K562 (cell line): ENCODE data around the gene FSCN2. TPM values are rescaled to one million over a fixed set of nuclear protein-coding genes. Genes with fewer than 3 reads are reported as not detected.

ENCODE experiments used
- ZBTB34 ChIP-seq: fragments of 250-450 bp; sonication (Bioruptor Pico); IDR thresholded peaks from 2 replicates; pipeline ENCODE4 v1.8.0; 2021; ENCODE audit warnings: mild to moderate bottlenecking, moderate library complexity
- polyA plus RNA-seq, 8 experiments: library from polyadenylated mRNA; depleted of rRNA in 4 of 8; stranded (reverse) in 5 of 8; unstranded in 3 of 8; fragments of >200 nt; fragmentation: Nextera tagmentation in 2 of 8; fragmentation: Illumina TruSeq in 1 of 8; extraction: Ambion mirVana in 2 of 8; extraction: Trizol in 1 of 8; gene quantifications; 2 replicates each; pipeline versions ENCODE4 v1.2.1 to v1.2.3, GENCODE V29; 2011 to 2014; ENCODE audit warnings: inconsistent platforms in 1 of 8, missing spikeins in 1 of 8
- small RNA-seq: library from RNA; depleted of rRNA; stranded (forward); fragments of <200 nt; gene quantifications from one replicate; pipeline ENCODE3, GENCODE V24; 2014
- total RNA-seq, 7 experiments: library from RNA; depleted of rRNA in 6 of 7; stranded (reverse); fragments of >200 nt in 6 of 7; fragmentation: Illumina TruSeq in 2 of 7; extraction: Trizol in 2 of 7; gene quantifications; 2 replicates each; pipeline versions ENCODE4 v1.2.1 to v1.2.3, GENCODE V29; 2011 to 2021; ENCODE audit warnings: low replicate concordance in 1 of 7

The FSCN2 gene
- total and polyA plus RNA-seq, 9 of the 15 experiments (the other 6 are each of a cell fraction or from before 2014, with no cell fraction given), result 0.08 TPM; not detected in 8

GRCh38 chr17:81586096-81586495 lies 57.9 kb downstream of the FSCN2 start (continued):
- TF ChIP-seq ZBTB34, result no peak

Small RNA genes lying within 50 kb of the gene (small RNA-seq; reads per million reads assigned to genes)
- not detected for gene RF00019

Other genes with a start within 250 kb of the FSCN2 start
Only the 7 nearest of the 13 such genes appear.
- gene BAHCC1, start 132.9 kb upstream of the FSCN2 start, total RNA-seq (2014; rRNA removed), result 11.1 and 13.9 TPM in 2 replicates
- gene BAHCC1, start 132.9 kb upstream of the FSCN2 start, total RNA-seq (2014; rRNA removed; fragmentation: Illumina TruSeq; extraction: Trizol), result 2.1 and 2.6 TPM in 2 replicates
- 5.0 and 6.5 TPM in 2 replicates for gene BAHCC1, start 132.9 kb upstream of the FSCN2 start, total RNA-seq (2015; rRNA removed; fragmentation: Illumina TruSeq; extraction: Trizol)
- gene BAHCC1, start 132.9 kb upstream of the FSCN2 start, total RNA-seq (2021), result 20.8 and 26.9 TPM in 2 replicates
- gene BAHCC1, start 132.9 kb upstream of the FSCN2 start, polyA plus RNA-seq (2011; rRNA removed), result 4.4 and 11.8 TPM in 2 replicates
- gene BAHCC1, start 132.9 kb upstream of the FSCN2 start, polyA plus RNA-seq (2014; fragmentation: Illumina TruSeq; extraction: Trizol), result 5.5 and 6.8 TPM in 2 replicates
- gene BAHCC1, start 132.9 kb upstream of the FSCN2 start, polyA plus RNA-seq (2014; fragmentation: Nextera tagmentation; extraction: Ambion mirVana), result under 1 TPM; 0.14 to 0.24 TPM
- gene BAHCC1, start 132.9 kb upstream of the FSCN2 start, polyA plus RNA-seq (2014; rRNA removed), result 17.2 and 23.3 TPM in 2 replicates
- gene ACTG1, start 15.6 kb upstream of the FSCN2 start, total RNA-seq (2014; rRNA removed), result 1,572 and 2,328 TPM in 2 replicates
- 512 and 566 TPM in 2 replicates for gene ACTG1, start 15.6 kb upstream of the FSCN2 start, total RNA-seq (2014; rRNA removed; fragmentation: Illumina TruSeq; extraction: Trizol)
- 568 and 574 TPM in 2 replicates for gene ACTG1, start 15.6 kb upstream of the FSCN2 start, total RNA-seq (2015; rRNA removed; fragmentation: Illumina TruSeq; extraction: Trizol)
- gene ACTG1, start 15.6 kb upstream of the FSCN2 start, total RNA-seq (2021), result 1,775 and 1,801 TPM in 2 replicates
- gene ACTG1, start 15.6 kb upstream of the FSCN2 start, polyA plus RNA-seq (2011; rRNA removed), result 224 and 602 TPM in 2 replicates
- gene ACTG1, start 15.6 kb upstream of the FSCN2 start, polyA plus RNA-seq (2014; fragmentation: Illumina TruSeq; extraction: Trizol), result 990 and 2,987 TPM in 2 replicates
- 100 to 1,000 TPM; 259 to 386 TPM for gene ACTG1, start 15.6 kb upstream of the FSCN2 start, polyA plus RNA-seq (2014; fragmentation: Nextera tagmentation; extraction: Ambion mirVana)
- 831 and 1,109 TPM in 2 replicates for gene ACTG1, start 15.6 kb upstream of the FSCN2 start, polyA plus RNA-seq (2014; rRNA removed)
- 33.2 and 39.0 TPM in 2 replicates for gene FAAP100, start 24.0 kb downstream of the FSCN2 start, total RNA-seq (2014; rRNA removed)
- gene FAAP100, start 24.0 kb downstream of the FSCN2 start, total RNA-seq (2014; rRNA removed; fragmentation: Illumina TruSeq; extraction: Trizol), result 3.9 and 8.6 TPM in 2 replicates
- 18.9 and 20.9 TPM in 2 replicates for gene FAAP100, start 24.0 kb downstream of the FSCN2 start, total RNA-seq (2015; rRNA removed; fragmentation: Illumina TruSeq; extraction: Trizol)
- 51.2 and 52.5 TPM in 2 replicates for gene FAAP100, start 24.0 kb downstream of the FSCN2 start, total RNA-seq (2021)
- 12.6 and 15.2 TPM in 2 replicates for gene FAAP100, start 24.0 kb downstream of the FSCN2 start, polyA plus RNA-seq (2011; rRNA removed)
- gene FAAP100, start 24.0 kb downstream of the FSCN2 start, polyA plus RNA-seq (2014; fragmentation: Illumina TruSeq; extraction: Trizol), result 7.6 and 25.3 TPM in 2 replicates
- under 1 TPM; 0.31 to 0.69 TPM for gene FAAP100, start 24.0 kb downstream of the FSCN2 start, polyA plus RNA-seq (2014; fragmentation: Nextera tagmentation; extraction: Ambion mirVana)
- 38.6 and 42.4 TPM in 2 replicates for gene FAAP100, start 24.0 kb downstream of the FSCN2 start, polyA plus RNA-seq (2014; rRNA removed)
- gene NPLOC4, start 108.7 kb downstream of the FSCN2 start, total RNA-seq (2014; rRNA removed), result 65.1 and 82.2 TPM in 2 replicates
- 47.4 and 53.0 TPM in 2 replicates for gene NPLOC4, start 108.7 kb downstream of the FSCN2 start, total RNA-seq (2014; rRNA removed; fragmentation: Illumina TruSeq; extraction: Trizol)
- gene NPLOC4, start 108.7 kb downstream of the FSCN2 start, total RNA-seq (2015; rRNA removed; fragmentation: Illumina TruSeq; extraction: Trizol), result 55.6 and 57.9 TPM in 2 replicates
- 116 and 124 TPM in 2 replicates for gene NPLOC4, start 108.7 kb downstream of the FSCN2 start, total RNA-seq (2021)
- gene NPLOC4, start 108.7 kb downstream of the FSCN2 start, polyA plus RNA-seq (2011; rRNA removed), result 84.1 and 93.9 TPM in 2 replicates
- 69.0 and 74.7 TPM in 2 replicates for gene NPLOC4, start 108.7 kb downstream of the FSCN2 start, polyA plus RNA-seq (2014; fragmentation: Illumina TruSeq; extraction: Trizol)
- 1 to 10 TPM; 1.5 to 2.5 TPM for gene NPLOC4, start 108.7 kb downstream of the FSCN2 start, polyA plus RNA-seq (2014; fragmentation: Nextera tagmentation; extraction: Ambion mirVana)
- 64.5 and 78.1 TPM in 2 replicates for gene NPLOC4, start 108.7 kb downstream of the FSCN2 start, polyA plus RNA-seq (2014; rRNA removed)
- 0.12 and 0.14 TPM in 2 replicates for gene TSPAN10, start 108.8 kb downstream of the FSCN2 start, total RNA-seq (2014; rRNA removed)
- not detected in 2 replicates for gene TSPAN10, start 108.8 kb downstream of the FSCN2 start, total RNA-seq (2014; rRNA removed; fragmentation: Illumina TruSeq; extraction: Trizol)
- 0.11 and 0.14 TPM in 2 replicates for gene TSPAN10, start 108.8 kb downstream of the FSCN2 start, total RNA-seq (2015; rRNA removed; fragmentation: Illumina TruSeq; extraction: Trizol)
- gene TSPAN10, start 108.8 kb downstream of the FSCN2 start, total RNA-seq (2021), result 0.13 TPM in 1 of 2 replicates, not detected in the other
- gene TSPAN10, start 108.8 kb downstream of the FSCN2 start, polyA plus RNA-seq (2011; rRNA removed), result 0.28 and 0.31 TPM in 2 replicates
- 0.07 and 0.12 TPM in 2 replicates for gene TSPAN10, start 108.8 kb downstream of the FSCN2 start, polyA plus RNA-seq (2014; fragmentation: Illumina TruSeq; extraction: Trizol)
- under 1 TPM; 0.08 to 0.13 TPM for gene TSPAN10, start 108.8 kb downstream of the FSCN2 start, polyA plus RNA-seq (2014; fragmentation: Nextera tagmentation; extraction: Ambion mirVana)
- gene TSPAN10, start 108.8 kb downstream of the FSCN2 start, polyA plus RNA-seq (2014; rRNA removed), result 0.04 and 0.05 TPM in 2 replicates
- 0.59 TPM in 1 of 2 replicates, not detected in the other for gene PDE6G, start 128.2 kb downstream of the FSCN2 start, total RNA-seq (2014; rRNA removed)
- not detected in 2 replicates for gene PDE6G, start 128.2 kb downstream of the FSCN2 start, total RNA-seq (2014; rRNA removed; fragmentation: Illumina TruSeq; extraction: Trizol)
- gene PDE6G, start 128.2 kb downstream of the FSCN2 start, total RNA-seq (2015; rRNA removed; fragmentation: Illumina TruSeq; extraction: Trizol), result not detected in 2 replicates
- gene PDE6G, start 128.2 kb downstream of the FSCN2 start, total RNA-seq (2021), result not detected in 2 replicates
- gene PDE6G, start 128.2 kb downstream of the FSCN2 start, polyA plus RNA-seq (2011; rRNA removed), result 0.14 and 0.19 TPM in 2 replicates
- gene PDE6G, start 128.2 kb downstream of the FSCN2 start, polyA plus RNA-seq (2014; fragmentation: Illumina TruSeq; extraction: Trizol), result 0.18 TPM in 1 of 2 replicates, not detected in the other
- gene PDE6G, start 128.2 kb downstream of the FSCN2 start, polyA plus RNA-seq (2014; fragmentation: Nextera tagmentation; extraction: Ambion mirVana), result not detected
- gene PDE6G, start 128.2 kb downstream of the FSCN2 start, polyA plus RNA-seq (2014; rRNA removed), result not detected in 2 replicates
- 115 and 139 TPM in 2 replicates for gene OXLD1, start 138.2 kb downstream of the FSCN2 start, total RNA-seq (2014; rRNA removed)
- gene OXLD1, start 138.2 kb downstream of the FSCN2 start, total RNA-seq (2014; rRNA removed; fragmentation: Illumina TruSeq; extraction: Trizol), result 8.5 and 10.3 TPM in 2 replicates
- gene OXLD1, start 138.2 kb downstream of the FSCN2 start, total RNA-seq (2015; rRNA removed; fragmentation: Illumina TruSeq; extraction: Trizol), result 29.3 and 30.7 TPM in 2 replicates
- 78.8 and 81.0 TPM in 2 replicates for gene OXLD1, start 138.2 kb downstream of the FSCN2 start, total RNA-seq (2021)
- gene OXLD1, start 138.2 kb downstream of the FSCN2 start, polyA plus RNA-seq (2011; rRNA removed), result 36.1 and 45.3 TPM in 2 replicates
- 12.7 and 29.1 TPM in 2 replicates for gene OXLD1, start 138.2 kb downstream of the FSCN2 start, polyA plus RNA-seq (2014; fragmentation: Illumina TruSeq; extraction: Trizol)
- gene OXLD1, start 138.2 kb downstream of the FSCN2 start, polyA plus RNA-seq (2014; fragmentation: Nextera tagmentation; extraction: Ambion mirVana), result 1 to 10 TPM; 4.4 to 7.9 TPM
- 114 and 117 TPM in 2 replicates for gene OXLD1, start 138.2 kb downstream of the FSCN2 start, polyA plus RNA-seq (2014; rRNA removed)